ENCODE results near the gene EHBP1. TPM values are rescaled to one million over a fixed set of nuclear protein-coding genes. Genes with fewer than 3 reads are reported as not detected.

EHBP1 gene
- total and polyA plus RNA-seq, 2 donors (not counting 3 experiments of a cell fraction or from before 2014, with no cell fraction given): 8.4 to 34.8 TPM

- Histone ChIP-seq H3K27me3 (ENCODE audit: control insufficient read depth in 2 of 2, insufficient read depth in 2 of 2, low read length in 2 of 2) (peaks cover 76 to 83% of the 10 kb centered on the region in 2 experiments), H3K4me1 (ENCODE audit: control insufficient read depth, extremely low read depth, insufficient read depth, low read length) (peaks cover 31% of the 10 kb centered on the region), H3K36me3 (ENCODE audit: control insufficient read depth in 2 of 2, extremely low read depth in 1 of 2, insufficient read depth in 2 of 2, low read length in 2 of 2) (no peaks in the 10 kb centered on the region), H3K9me1 (replicated peaks; ENCODE audit: control insufficient read depth, extremely low read depth, insufficient read depth, low read length) (no peaks in the 10 kb centered on the region), H3K4me3 (replicated peaks in 1 of 3; ENCODE audit: insufficient read depth in 1 of 3, low read depth in 1 of 3, low read length in 3 of 3) (peak overlapping the region; percentile 8 to 42 (median 41)), H3K9me3 (replicated peaks; ENCODE audit: control insufficient read depth, insufficient read depth, low read length) (no peaks in the 10 kb centered on the region), H3K4me2 (ENCODE audit: insufficient read depth, low read length) (peak overlapping the region; percentile 73), H3K79me2 (ENCODE audit: control insufficient read depth, insufficient read depth, low read length) (no peaks in the 10 kb centered on the region), H3K27ac (ENCODE audit: insufficient read depth, low read depth, low read length) (no peak overlapping the region), H4K20me1 (replicated peaks; ENCODE audit: control insufficient read depth, extremely low read depth, insufficient read depth, low read length) (no peaks in the 10 kb centered on the region), H2AFZ (ENCODE audit: low read depth, low read length) (peak overlapping the region; percentile 25), H3K9ac (replicated peaks; ENCODE audit: extremely low read depth, insufficient read depth, low read length) (no peak overlapping the region)
- TF ChIP-seq CTCF (IDR thresholded peaks at IDR 0.05; ENCODE audit: extremely low read depth in 1 of 2, insufficient read depth in 1 of 2, low read depth in 1 of 2, low read length in 2 of 2) (no peak), EZH2 (IDR thresholded peaks at IDR 0.05; ENCODE audit: borderline replicate concordance, low read depth, low read length, severe bottlenecking) (peak; percentile 90)
- FAIRE-seq: no peak
- dilution Hi-C loops (cut with MboI; ENCODE audit: extremely low pct_ligation_motif_present, low sequenced_read_pairs) (no loop called here), intact Hi-C loops (cut with micrococcal nuclease) (loop anchor here (10.0 kb wide), 2 partner anchors 346 to 576 kb away; partner anchors contain the start of gene EHBP1)
- POLR2A ChIA-PET: no interaction called here
- no peak for DNase-seq (ENCODE audit: low read depth, low spot score)
- CTCF ChIA-PET: interaction anchor here (0.6 kb wide), 1 partner anchor 9 kb away, joined by 3 read pairs; no protein-coding TSS in a partner anchor
- no TSS peak for BruUV-seq (replicated peaks)
Measured at GRCh38 chr2:63051042-63051794, 345.7 kb downstream of the EHBP1 start.

GRCh38 chr2:63051795-63052333, 346.4 kb downstream of the EHBP1 start:
- no peak overlapping the region for H3K4me2 ChIP-seq (ENCODE audit: insufficient read depth, low read length)
- H3K9me3 ChIP-seq (replicated peaks; ENCODE audit: control insufficient read depth, insufficient read depth, low read length): no peaks in the 10 kb centered on the region
- TF ChIP-seq GATA2 (IDR thresholded peaks at IDR 0.05; ENCODE audit: insufficient read depth, insufficient read length, low read depth, low read length) (no peak), MAX (IDR thresholded peaks at IDR 0.05; ENCODE audit: insufficient read depth, insufficient read length) (no peak), EZH2 (IDR thresholded peaks at IDR 0.05; ENCODE audit: borderline replicate concordance, low read depth, low read length, severe bottlenecking) (peak; percentile 15)
- no TSS peak for BruUV-seq (replicated peaks)
- H3K9me1 ChIP-seq (replicated peaks; ENCODE audit: control insufficient read depth, extremely low read depth, insufficient read depth, low read length): no peaks in the 10 kb centered on the region
- dilution Hi-C loops (cut with MboI; ENCODE audit: extremely low pct_ligation_motif_present, low sequenced_read_pairs) (no loop called here), intact Hi-C loops (cut with micrococcal nuclease) (loop anchor here (10.0 kb wide), 2 partner anchors 347 to 577 kb away; partner anchors contain the start of gene EHBP1)
- H3K9ac ChIP-seq (replicated peaks; ENCODE audit: extremely low read depth, insufficient read depth, low read length): no peak overlapping the region
- FAIRE-seq (no peak), DNase-seq (ENCODE audit: low read depth, low spot score) (no peak)
- no peaks in the 10 kb centered on the region for H3K79me2 ChIP-seq (ENCODE audit: control insufficient read depth, insufficient read depth, low read length)
- H3K27ac ChIP-seq (ENCODE audit: insufficient read depth, low read depth, low read length): no peak overlapping the region
- no peaks in the 10 kb centered on the region for H4K20me1 ChIP-seq (replicated peaks; ENCODE audit: control insufficient read depth, extremely low read depth, insufficient read depth, low read length)
- CTCF ChIA-PET: interaction anchor here (1.1 kb wide), 1 partner anchor 594 kb away, joined by 3 read pairs; no protein-coding TSS in a partner anchor
- no peaks in the 10 kb centered on the region for H3K36me3 ChIP-seq (ENCODE audit: control insufficient read depth in 2 of 2, extremely low read depth in 1 of 2, insufficient read depth in 2 of 2, low read length in 2 of 2)
- peaks cover 82 to 90% of the 10 kb centered on the region in 2 experiments for H3K27me3 ChIP-seq (ENCODE audit: control insufficient read depth in 2 of 2, insufficient read depth in 2 of 2, low read length in 2 of 2)
- POLR2A ChIA-PET: no interaction called here
- H3K4me3 ChIP-seq (replicated peaks in 1 of 3; ENCODE audit: insufficient read depth in 1 of 3, low read depth in 1 of 3, low read length in 3 of 3): no peak overlapping the region
- H3K4me1 ChIP-seq (ENCODE audit: control insufficient read depth, extremely low read depth, insufficient read depth, low read length): peaks cover 37% of the 10 kb centered on the region
- H2AFZ ChIP-seq (ENCODE audit: low read depth, low read length): no peak overlapping the region
